Embryonic facial prominence (tissue), 1 donor: ENCODE data around the gene KMT2A.

Source experiments
- DNase-seq: peaks from one replicate; pipeline ENCODE4 v3.0.0-alpha.2; 2016; ENCODE audit errors: extremely low spot score

KMT2A gene

DNA sequence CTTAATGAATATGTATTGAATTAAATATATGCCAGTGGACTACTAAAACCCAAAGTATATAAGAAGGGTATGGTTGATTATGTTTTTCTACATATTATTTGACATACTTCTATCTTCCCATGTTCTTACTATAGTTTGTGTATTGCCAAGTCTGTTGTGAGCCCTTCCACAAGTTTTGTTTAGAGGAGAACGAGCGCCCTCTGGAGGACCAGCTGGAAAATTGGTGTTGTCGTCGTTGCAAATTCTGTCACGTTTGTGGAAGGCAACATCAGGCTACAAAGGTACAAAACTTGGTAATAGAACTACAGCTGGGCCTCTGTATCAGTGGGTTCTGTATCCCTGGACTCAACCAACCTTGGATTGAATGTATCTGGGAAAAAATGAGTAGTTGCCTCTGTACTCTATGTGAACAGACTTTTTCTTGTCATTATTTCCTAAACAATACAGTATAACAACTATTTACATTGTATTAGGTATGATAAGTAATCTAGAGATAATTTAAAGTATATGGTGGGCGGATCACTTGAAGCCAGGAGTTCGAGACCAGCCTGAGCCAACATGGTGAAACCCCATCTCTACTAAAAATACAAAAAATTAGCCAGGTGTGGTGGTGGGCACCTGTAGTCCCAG, 52.3 kb downstream of the KMT2A start:
- DNase-seq, result peak; percentile 70

DNA sequence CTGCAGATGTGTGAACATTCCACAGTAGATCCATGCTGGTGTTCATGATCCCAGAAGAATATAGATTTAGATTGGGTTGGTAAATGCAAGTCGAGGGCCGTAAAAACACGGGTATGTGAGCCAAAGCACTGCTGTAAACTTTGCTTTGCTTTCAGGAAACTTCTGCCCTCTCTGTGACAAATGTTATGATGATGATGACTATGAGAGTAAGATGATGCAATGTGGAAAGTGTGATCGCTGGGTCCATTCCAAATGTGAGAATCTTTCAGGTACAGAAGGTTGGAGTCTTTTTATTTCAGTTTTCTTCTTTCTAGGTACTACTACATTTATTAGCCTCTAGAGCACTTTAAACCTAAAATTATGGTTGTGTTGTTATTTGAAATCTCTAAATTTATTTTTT, 54.7 kb downstream of the KMT2A start:
- DNase-seq, result no peak

DNA sequence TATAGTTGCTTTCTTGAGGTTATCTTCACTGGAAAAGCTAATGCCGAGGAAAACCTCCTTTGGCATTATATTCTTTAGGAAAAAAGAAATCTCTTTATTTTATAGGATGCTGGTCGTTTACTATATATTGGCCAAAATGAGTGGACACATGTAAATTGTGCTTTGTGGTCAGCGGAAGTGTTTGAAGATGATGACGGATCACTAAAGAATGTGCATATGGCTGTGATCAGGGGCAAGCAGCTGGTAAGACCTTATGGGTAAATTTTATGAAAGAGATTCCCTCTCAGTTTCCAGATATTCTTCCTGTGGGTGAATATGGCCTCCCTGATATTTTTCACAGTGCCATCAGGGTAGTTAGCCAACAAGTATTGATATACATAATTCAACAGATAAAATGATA, 61.5 kb downstream of the KMT2A start:
- no peak for DNase-seq

- DNase-seq, result no peak
These were observed 66.9 kb downstream of the KMT2A start for GRCh38 chr11:118503216-118503615.

DNA sequence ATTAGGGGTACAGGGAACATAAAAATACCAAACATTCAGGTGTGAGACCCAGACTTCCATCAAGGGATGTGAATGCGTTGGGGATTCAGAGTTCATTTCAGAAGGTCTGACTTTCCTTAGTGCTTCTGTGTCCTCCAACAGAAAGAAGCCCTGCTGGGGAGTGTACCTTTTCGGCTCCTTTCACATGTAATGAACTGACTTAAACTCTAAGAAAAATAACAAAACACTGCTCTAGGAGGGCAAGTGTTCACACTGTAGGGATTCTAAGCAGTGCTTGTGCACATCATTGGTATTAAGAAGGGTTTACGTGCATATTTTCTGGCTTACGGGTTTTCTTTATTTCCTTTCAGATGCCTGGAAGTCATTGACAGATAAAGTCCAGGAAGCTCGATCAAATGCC, 75.3 kb downstream of the KMT2A start:
- DNase-seq, result no peak

GRCh38 chr11:118514103-118514502, 77.8 kb downstream of the KMT2A start:
- no peak for DNase-seq

GRCh38 chr11:118519549-118519948, 83.3 kb downstream of the KMT2A start:
- DNase-seq, result no peak

DNA sequence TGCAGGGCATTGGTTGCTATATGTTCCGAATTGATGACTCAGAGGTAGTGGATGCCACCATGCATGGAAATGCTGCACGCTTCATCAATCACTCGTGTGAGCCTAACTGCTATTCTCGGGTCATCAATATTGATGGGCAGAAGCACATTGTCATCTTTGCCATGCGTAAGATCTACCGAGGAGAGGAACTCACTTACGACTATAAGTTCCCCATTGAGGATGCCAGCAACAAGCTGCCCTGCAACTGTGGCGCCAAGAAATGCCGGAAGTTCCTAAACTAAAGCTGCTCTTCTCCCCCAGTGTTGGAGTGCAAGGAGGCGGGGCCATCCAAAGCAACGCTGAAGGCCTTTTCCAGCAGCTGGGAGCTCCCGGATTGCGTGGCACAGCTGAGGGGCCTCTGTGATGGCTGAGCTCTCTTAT, 85.6 kb downstream of the KMT2A start:
- DNase-seq, result no peak

GRCh38 chr11:118522571-118523072, 86.3 kb downstream of the KMT2A start:
- DNase-seq, result no peak

DNA sequence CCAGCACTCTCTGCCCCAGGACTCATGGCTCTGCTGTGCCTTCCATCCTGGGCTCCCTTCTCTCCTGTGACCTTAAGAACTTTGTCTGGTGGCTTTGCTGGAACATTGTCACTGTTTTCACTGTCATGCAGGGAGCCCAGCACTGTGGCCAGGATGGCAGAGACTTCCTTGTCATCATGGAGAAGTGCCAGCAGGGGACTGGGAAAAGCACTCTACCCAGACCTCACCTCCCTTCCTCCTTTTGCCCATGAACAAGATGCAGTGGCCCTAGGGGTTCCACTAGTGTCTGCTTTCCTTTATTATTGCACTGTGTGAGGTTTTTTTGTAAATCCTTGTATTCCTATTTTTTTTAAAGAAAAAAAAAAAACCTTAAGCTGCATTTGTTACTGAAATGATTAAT, 88.1 kb downstream of the KMT2A start:
- DNase-seq, result no peak

GRCh38 chr11:118524757-118525470, 88.6 kb downstream of the KMT2A start:
- DNase-seq, result no peak

- no peak for DNase-seq
These were observed 90.4 kb downstream of the KMT2A start for GRCh38 chr11:118526688-118527087.

- DNase-seq, result no peak
These were observed 90.8 kb downstream of the KMT2A start, which contains the start of gene TTC36 for GRCh38 chr11:118527109-118527508. Gene TTC36, plus strand, starts transcription at chr11:118527474. Its CDS starts 21 bp downstream, at chr11:118527495.

GRCh38 chr11:118528511-118528910, 92.2 kb downstream of the KMT2A start:
- DNase-seq, result no peak

DNA sequence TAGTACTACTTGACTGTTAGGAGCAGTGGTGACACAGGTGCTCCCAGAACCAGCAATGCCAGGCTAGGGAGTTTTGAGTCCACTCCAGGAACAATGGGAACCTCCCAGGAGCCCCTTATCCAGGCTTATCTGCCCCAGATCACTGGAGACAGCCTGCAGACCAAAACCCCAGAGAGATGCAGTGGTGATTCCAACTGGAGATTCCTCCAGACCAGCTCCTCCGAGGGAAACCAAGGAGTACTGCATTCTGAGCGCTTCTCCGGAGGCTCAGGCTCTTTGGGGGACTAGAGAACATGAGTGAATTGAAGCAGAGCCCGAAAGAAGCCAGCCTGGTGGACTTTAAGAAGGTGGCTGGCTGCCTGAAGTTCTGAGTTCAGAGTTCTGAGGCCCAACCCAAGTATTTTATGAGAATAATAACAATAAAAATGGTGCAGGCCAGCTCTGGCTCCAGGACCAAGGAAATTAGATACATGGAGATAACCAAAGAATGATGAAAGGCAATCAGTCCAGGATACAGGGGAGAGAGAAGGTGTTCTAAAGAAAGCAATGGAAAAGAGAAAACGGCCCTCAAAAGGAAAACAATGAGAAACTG, 93.4 kb downstream of the KMT2A start:
- DNase-seq, result no peak

DNA sequence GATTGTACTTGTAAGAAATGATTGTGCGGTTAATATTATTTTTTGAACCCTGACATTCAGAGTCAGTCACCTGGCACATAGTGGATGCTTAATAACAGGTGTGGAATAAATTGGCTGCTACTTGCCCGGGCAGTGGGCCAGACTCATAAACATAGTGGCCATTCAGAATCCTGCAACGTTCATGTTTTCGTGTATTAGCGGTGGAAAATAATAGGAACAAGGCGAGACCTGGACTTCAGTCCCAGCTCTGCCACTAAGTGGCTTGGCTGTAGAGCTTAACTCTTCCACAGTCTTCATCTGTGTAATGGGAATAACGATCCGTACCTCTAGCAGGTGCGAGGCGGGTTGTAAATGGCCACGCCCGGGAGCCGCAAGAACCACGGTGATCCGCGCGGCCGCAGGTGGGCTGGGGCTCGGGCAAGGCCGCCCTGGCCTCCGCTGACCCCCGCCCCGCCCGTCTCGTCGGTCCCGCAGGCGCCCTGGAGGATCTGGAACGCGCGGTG, 93.9 kb downstream of the KMT2A start:
- DNase-seq, result no peak

- DNase-seq, result no peak
These were observed 94.6 kb downstream of the KMT2A start, which contains the start of gene TMEM25 for GRCh38 chr11:118530683-118531596. Gene TMEM25, plus strand, starts transcription at chr11:118531192. Its CDS starts 610 bp downstream, at chr11:118531802.

- DNase-seq, result no peak
These were observed 95.3 kb downstream of the KMT2A start for GRCh38 chr11:118531597-118532084.

DNA sequence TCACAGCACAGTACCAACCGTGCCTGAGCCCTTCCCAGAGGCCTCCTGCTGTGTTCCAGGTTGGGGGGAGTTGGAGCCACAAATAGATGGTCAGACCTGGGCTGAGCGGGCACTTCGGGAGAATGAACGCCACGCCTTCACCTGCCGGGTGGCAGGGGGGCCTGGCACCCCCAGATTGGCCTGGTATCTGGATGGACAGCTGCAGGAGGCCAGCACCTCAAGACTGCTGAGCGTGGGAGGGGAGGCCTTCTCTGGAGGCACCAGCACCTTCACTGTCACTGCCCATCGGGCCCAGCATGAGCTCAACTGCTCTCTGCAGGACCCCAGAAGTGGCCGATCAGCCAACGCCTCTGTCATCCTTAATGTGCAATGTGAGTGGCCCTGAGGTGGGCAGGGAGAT, 95.8 kb downstream of the KMT2A start:
- DNase-seq, result no peak

GRCh38 chr11:118532852-118533768, 96.8 kb downstream of the KMT2A start:
- DNase-seq, result no peak
